HG03095 (cell line): Measurements from ENCODE around the gene IQSEC1.
A peak's percentile ranks its signal among the peaks of the same experiment; 100 is the strongest.

ENCODE experiments used
- ATAC-seq: cut with Tn5 transposase; IDR thresholded peaks from one replicate; pipeline ENCODE4 v1.9.1; 2021; ENCODE audit warnings: moderate library complexity; ENCODE audit not compliant: unreplicated experiment

IQSEC1 gene

GRCh38 chr3:13017361-13018042 is 55.7 kb downstream of the IQSEC1 start:
- ATAC-seq, result no peak

- ATAC-seq, result no peak
Measured at GRCh38 chr3:13016721-13017255, 56.4 kb downstream of the IQSEC1 start.

GRCh38 chr3:13016083-13016720 is 57.0 kb downstream of the IQSEC1 start:
- peak; percentile 28 for ATAC-seq

GRCh38 chr3:13015286-13016082 is 57.7 kb downstream of the IQSEC1 start:
- peak; percentile 33 for ATAC-seq

- no peak for ATAC-seq
Measured at GRCh38 chr3:13014755-13015285, 58.4 kb downstream of the IQSEC1 start.

- ATAC-seq, result no peak
Measured at GRCh38 chr3:13013994-13014754, 59.1 kb downstream of the IQSEC1 start.

- no peak for ATAC-seq
Measured at GRCh38 chr3:13013566-13013965, 59.7 kb downstream of the IQSEC1 start.

GRCh38 chr3:13013151-13013561 is 60.1 kb downstream of the IQSEC1 start:
- no peak for ATAC-seq

- ATAC-seq, result peak; percentile 27
Measured at GRCh38 chr3:13012221-13012691, 61.0 kb downstream of the IQSEC1 start.

GRCh38 chr3:13011573-13012220 is 61.5 kb downstream of the IQSEC1 start:
- peak; percentile 39 for ATAC-seq

- no peak for ATAC-seq
Measured at GRCh38 chr3:13010780-13011572, 62.3 kb downstream of the IQSEC1 start.

- no peak for ATAC-seq
Measured at GRCh38 chr3:13009946-13010315, 63.3 kb downstream of the IQSEC1 start.

- ATAC-seq, result no peak
Measured at GRCh38 chr3:13009132-13009945, 63.9 kb downstream of the IQSEC1 start.

- ATAC-seq, result no peak
Measured at GRCh38 chr3:13008155-13008995, 64.9 kb downstream of the IQSEC1 start.

- ATAC-seq, result no peak
Measured at GRCh38 chr3:13007251-13007941, 65.8 kb downstream of the IQSEC1 start.

GRCh38 chr3:13006216-13006990 is 66.8 kb downstream of the IQSEC1 start:
- no peak for ATAC-seq
